Right ventricle myocardium inferior (tissue), 1 donor: ENCODE results near the gene STX7. TPM values are rescaled to one million over a fixed set of nuclear protein-coding genes. Genes with fewer than 3 reads are reported as not detected.

Experiments used
- ATAC-seq: fragments of 200-7000 bp; cut with Tn5 transposase; one replicate; pipeline ENCODE4 v1.9.1; 2020; ENCODE audit warnings: mild to moderate bottlenecking, moderate library complexity
- DNase-seq: peaks from one replicate; pipeline ENCODE4 v3.0.0; 2021; ENCODE audit errors: missing footprints
- intact Hi-C: fragments of 100-400 bp; cut with DNase I; formaldehyde crosslinking; loops from one replicate; pipeline ENCODE4 v1.11.0; 2022
- total RNA-seq: library from RNA; stranded (reverse); fragmentation: NEBNext Ultra II Directional; extraction: Animal tissue kit (Norgen Biotek cat#: 25700); gene quantifications from one replicate; pipeline ENCODE4 v1.2.1, GENCODE V29; 2021
- donor health status: DM: no; HTN: yes; CAD: no; lungs with severe emphysema.

Gene STX7
- total RNA-seq, 1 donor from 2014 or later: 53.3 TPM

DNA sequence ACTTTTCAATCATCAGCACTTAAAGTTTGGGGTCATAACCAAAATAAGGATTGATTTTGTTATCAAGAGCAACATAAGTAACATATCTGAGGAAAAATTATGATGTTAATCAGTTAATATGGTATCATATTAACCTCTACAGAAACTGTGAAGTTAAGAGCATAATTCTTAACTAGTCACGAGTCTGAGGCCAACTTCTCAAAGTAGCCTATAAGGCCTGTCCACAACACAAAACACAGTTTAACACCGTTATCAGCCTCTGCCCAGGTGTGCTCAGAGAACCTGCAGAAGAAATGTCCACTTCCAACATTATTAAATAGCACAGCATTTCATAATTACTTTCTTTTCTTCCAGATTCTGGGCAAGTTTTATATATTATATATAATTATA, 1.1 kb downstream of the STX7 start:
- intact Hi-C loops: loop anchor here (5.0 kb wide), 1 partner anchor 300 kb away; the partner anchor contains the start of gene RPS12
- DNase-seq (peak; percentile 9), ATAC-seq (no peak)

DNA sequence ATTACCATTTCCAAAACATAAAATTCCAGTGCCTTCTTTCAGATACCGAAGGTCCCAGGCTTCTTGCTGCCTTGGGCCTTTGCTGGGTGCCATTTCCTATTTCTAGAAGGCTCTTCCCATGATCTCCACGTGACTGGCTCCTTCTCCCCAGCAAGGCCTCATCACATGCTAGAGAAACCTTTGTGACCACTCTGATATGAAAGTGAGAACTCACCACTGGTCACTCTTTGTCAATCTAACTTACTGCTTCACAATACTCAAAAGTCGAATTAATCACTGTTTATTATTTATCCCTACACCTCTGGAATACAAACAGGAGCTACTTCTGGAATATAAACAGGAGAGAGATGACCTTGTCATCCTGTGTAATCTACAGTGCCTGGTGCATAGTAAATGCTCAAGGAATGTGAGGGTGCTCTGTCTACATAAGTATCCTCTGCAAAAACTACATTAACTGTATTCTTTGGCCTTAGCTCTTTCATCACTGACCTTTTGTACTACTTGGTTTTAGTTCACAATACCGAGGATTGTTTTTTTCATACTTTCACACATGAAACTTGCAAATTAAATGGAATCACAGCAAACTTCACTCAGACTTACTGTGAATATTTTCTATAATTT, 1.6 kb downstream of the STX7 start:
- ATAC-seq (no peak), DNase-seq (no peak)
- intact Hi-C loops: loop anchor here (5.0 kb wide), 1 partner anchor 301 kb away; the partner anchor contains the start of gene RPS12

DNA sequence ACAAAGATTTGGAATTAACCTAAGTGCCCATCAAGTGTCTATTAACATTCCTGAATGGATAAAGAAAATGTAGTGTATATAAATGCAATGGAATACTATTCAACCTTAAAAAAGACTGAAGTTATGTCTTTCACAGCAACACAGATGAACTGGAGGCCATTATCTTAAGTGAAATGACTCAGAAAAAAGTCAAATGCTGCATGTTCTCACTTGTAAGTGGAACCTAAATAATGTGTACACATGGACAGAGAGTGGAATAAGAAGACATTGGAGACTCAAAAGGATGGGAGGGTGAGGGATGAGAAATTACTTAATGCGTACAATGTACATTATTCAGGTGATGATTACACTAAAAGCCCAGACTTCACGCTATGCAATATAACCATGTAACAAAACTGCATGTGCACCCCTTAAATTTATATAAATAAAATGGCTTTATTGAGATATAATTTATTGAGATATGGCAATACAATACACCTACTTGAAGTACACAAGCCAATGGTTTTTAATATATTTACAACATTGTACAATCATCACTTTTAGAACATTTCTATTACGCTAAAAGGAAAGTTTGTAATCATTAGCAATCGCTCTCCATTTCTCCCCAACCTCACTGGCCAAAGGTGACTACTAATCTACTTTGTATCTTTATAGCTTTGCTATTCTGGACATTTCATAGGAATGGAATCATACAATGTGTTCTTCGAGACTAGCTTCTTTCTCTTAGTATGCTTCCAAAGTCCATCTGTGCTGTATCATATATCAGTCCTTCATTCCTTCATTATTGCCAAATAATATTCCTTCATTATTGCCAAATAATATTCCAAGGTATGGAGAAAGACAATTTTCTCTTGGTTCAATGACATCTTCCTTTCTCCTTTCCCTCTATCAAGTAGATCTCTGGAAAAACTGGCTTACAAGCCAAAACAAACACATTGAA, 5.8 kb downstream of the STX7 start:
- DNase-seq: no peak
- no peak for ATAC-seq
- intact Hi-C loops: no loop called here

DNA sequence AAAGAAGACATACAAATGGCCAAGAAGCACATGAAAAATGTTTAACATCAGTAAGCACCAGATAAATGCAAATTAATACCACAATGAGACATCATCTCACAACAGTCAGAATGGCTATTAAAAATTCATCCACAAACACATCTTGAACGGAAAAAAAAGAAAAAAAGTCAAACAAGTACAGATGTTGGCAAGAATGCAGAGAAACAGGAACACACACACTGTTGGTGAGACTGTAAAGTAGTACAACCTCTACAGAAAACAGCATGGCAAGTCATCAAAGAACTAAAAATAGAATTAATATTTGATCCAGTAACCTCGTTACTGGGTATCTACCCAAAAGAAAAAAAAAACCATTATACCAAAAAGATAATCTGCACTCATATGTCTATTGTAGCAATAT, 6.5 kb downstream of the STX7 start:
- no peak for ATAC-seq
- DNase-seq: no peak
- intact Hi-C loops: no loop called here

DNA sequence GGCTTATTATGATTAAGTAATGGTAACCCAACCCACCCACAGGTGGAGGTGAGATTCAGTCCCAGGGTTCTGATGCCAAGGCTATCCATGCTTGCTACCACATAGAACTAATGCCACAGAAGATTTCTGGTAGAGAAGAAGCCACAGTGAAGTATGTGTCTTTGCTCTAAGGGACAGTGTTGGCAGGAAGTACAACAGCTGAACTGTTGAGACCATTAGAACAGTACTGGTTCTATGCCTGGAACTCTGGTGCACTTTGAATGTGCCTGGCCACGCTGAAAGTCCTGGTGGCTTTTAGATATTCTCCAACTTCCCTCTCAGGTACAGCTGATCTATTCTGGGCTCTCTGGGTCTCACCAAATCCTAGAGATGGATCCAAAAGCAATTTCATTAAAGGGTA, 7.8 kb downstream of the STX7 start:
- DNase-seq: no peak

DNA sequence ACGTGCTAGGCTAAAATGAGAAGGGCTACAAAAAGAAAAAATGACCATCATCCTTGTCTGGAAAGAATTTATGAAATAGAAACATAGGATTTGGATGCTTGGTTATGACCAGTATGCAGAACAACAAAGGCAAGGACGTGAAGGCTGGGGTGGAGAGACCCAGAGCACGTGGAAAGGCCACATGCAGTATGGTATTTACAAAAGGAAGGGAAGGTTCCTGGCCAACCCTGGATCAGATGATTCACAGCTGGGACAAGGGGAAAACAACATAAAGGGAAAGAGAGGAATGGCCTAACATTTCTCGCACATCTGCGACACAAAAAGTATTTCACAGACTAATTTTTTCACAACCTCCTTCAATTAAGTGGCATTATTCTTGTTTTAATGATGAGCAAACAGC, 8.2 kb downstream of the STX7 start:
- intact Hi-C loops: no loop called here
- DNase-seq (no peak), ATAC-seq (no peak)

More for the DNA sequence above, 7.8 kb downstream of the STX7 start:
- intact Hi-C loops: no loop called here
- ATAC-seq: no peak

DNA sequence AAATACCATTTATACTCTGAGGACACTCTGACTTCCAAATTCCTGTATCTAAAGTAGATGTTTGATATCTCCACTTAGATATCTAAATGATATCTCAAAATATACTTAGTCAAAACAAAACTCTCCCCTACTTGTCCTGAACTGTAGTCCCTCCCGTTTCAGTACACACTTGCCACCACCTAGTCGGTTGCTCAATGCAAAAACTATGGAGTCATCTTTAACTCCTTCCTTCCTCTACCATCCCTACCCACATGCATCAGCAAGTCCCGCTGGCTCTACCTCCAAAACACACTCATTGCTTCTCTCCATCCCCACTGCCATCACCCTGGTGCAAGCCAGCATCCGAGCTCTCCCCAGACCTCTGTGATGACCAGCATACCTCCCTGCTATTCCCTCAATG, 13.2 kb downstream of the STX7 start:
- DNase-seq: peak; percentile 17
- no peak for ATAC-seq
- intact Hi-C loops: no loop called here

DNA sequence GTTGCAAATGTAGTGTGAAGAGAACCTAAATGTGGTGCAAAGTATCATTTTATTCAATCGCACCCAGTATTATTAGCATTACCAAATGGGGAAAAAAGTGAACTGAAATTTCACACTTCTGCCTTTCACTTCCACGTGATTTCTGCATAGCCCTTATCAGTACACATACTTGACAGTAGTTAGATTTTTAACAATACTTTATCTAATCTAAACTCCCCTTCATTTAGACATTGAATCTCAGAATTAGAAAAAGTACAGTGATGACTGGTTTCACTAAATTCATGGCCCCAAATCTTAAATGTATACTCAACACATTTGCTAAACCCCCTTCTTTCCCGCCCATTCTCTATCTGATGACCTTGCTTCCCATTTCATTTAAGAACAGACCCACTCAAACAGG, 14.3 kb downstream of the STX7 start:
- DNase-seq: no peak
- ATAC-seq: no peak
- intact Hi-C loops: no loop called here

DNA sequence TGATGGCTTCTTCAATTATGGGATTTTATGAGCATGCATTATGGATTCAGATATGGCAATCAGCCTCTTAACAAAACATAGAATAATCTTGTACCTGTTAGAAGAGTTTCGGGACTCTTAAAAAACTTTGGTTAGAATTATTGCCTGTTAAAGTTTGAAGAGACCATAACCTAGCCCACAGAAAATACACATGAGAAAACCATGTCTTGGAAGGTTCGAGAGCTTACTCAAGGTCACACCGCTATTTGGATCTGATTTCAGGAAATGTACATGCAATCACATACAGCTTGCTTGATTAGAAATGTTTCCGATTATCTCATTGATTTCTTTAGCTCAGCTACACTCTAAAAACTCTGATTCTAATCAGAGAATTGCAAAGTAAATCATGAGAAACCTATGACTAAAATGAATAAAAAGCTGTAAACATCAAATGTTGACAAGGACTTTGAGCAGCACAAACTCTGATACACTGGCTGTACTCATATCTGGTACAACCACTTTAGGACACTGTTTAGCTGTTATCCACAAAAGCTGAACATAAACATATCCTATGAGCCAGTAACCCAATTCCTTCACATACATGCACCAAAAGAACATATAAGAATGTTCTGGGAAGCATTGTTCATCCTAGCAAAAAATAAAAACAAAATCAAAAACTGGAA, 16.3 kb downstream of the STX7 start:
- intact Hi-C loops: no loop called here
- ATAC-seq (no peak), DNase-seq (no peak)

DNA sequence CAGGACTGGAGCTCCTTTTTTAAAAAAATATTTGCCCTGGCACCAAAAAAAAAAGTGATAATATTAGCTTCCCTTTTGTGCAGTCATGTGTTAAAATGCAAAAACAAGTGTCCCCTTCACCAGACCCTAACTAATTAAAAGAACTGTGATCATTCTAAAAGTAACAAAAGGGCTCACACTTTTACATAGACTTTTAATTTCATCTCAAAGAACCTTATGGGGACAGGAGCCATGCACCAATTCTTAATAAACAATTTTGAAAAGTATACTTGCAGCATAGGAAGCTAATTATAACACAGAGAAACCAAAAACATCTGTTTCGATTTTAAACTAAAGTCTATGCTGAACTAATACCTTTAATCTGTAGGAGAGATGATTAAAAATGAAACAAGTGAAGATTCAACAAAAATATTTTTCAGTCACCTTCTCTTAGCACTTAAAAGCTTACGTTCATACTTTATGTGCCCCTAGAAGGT, 17.3 kb downstream of the STX7 start:
- intact Hi-C loops: no loop called here
- no peak for DNase-seq
- no peak for ATAC-seq

DNA sequence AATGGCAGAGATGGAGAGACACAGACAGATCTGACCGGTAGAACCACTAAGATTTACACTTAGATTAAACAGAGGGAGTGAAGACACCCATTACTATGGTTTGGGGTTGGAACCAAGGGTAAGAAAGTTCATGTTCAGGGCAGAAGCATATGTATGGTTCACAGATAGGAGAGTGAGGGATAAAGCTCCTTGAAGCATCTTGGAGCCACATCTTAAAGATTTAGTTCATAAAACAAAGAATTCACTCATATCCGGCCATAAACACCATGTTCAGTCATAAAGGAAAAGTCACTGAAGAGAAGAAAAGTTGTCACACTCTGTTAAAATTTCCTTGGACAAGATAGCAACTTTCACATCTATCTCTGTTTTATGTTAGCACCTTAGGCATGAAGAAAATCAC, 18.0 kb downstream of the STX7 start:
- intact Hi-C loops: no loop called here
- ATAC-seq (no peak), DNase-seq (no peak)

DNA sequence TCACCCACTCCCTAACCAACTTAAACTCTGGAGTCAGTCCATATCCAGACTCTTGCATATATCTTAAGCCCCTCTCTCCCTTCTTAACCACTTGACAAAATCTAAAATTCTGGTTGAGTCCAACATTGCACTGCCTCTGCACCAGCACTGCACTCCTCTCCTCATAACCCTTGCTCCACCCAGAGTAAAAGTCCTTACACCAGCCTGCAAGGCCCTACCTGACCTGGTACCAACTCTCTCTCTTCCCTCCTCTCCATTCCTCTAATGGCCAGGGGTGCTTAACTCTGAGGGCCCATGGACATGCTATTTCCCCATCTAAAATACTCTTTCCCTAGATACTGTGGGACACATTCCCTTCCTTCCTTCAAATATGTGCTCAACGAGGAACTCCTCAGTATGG, 21.0 kb downstream of the STX7 start:
- ATAC-seq (no peak), DNase-seq (no peak)
- intact Hi-C loops: no loop called here

DNA sequence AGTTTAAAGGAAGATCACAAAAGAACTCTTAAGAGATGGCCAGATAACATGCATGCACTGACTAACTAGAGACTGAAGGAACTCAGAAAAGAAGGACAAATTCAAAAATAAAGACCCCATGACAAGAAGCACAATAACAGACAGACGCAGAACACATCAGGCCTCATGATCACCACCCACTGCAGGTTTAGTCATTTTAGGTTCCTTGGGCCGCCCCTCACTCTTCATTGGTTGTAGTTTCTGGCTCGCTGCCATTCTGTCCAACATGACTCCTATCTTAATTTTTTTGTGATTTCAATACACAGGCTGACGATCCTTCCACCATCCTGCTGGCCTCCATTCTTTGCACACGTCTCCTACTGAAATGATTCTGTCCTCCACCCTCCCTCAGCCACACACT, 21.6 kb downstream of the STX7 start:
- intact Hi-C loops: no loop called here
- DNase-seq (peak; percentile 18), ATAC-seq (peak; percentile 32)

DNA sequence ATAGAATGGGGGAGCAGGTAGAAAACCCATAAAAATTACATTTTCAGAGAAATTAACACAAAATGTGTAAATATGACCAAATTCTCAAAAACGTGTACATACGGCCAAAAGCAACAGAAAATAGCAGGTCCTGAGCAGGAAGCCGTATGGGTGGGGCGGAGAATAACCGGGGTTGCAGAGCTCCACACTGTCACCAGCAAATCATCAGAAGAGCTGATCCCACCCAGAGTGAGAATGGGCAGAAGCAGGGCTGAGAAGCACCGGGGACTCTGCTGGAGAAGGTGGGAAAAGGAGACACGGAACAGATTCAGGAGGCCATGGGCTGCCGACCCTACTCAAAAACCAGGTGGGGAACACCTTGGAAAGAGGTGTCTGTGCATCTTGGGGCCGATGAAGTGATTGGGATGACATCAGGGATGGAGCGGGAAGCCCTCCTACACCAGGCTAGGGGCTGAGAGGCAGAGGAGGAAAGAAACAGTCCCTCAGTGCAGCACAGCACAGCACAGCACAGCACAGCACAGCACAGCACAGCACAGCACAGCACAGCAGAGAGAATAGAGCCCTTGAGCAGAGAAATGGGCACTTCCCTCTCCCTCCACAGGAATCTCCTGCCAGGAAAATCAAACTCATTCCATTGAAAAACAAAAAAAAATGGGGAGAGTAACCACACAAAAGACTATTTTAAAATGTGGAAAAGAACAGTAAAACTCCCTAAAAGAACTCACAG, 22.3 kb downstream of the STX7 start:
- ATAC-seq (peak; percentile 65), DNase-seq (no peak)
- intact Hi-C loops: no loop called here

DNA sequence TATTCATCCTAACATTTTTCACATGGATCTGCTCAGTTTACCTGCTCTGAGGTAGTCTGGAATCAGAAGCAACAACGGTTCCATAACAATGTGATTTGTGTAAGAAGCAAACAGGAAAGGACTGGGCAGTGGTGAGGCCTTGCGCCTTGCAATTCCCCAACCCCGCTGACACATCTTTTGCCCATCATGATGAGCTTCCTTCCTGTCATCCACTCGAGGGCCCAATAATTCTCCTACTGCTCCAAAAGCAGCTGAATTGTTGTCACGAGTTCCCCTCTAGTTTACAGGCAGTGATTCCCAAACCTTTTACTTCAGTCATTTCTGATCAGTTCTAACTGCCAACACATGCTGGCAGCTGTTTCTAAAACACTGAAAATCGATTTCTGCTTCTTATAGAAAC, 22.9 kb downstream of the STX7 start:
- ATAC-seq (peak; percentile 73), DNase-seq (no peak)
- intact Hi-C loops: no loop called here

DNA sequence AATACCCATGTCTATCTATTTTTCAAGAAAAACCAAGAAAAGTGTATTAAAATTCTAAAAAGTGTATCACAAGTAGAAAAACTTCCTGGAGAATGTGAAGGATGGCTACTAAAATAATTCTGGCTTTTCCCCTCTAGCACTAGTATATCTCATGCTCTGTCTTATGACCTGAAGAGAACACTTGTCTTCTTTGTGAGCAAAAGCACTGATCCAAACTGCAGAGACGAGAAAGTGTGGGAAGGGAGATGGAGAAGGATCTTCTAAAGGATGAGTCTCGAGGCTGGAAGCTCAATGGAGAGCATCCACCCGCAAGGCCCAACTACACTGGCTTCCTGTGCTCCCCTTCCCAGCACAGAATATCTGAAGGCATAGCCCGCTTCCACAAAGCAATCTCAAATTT, 23.5 kb downstream of the STX7 start:
- DNase-seq: no peak
- intact Hi-C loops: no loop called here
- no peak for ATAC-seq

DNA sequence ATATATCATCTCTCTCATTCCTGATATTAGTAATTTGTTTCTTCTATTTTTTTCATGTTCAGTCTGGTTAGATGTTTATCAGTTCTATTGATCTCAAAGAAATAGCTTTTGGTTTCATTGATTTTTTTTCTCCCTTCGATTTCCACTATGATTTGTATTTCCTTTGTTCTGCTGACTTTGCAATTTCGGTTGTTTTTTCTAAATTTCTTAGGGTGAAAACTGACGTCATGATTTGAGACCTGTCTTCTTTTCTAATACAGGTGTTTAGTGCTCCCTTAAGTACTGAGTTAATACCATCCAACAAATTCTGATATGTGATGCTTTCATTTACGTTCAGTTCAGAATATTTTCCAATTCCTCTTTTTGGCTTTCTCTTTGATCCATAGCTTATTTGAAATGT, 25.2 kb downstream of the STX7 start:
- intact Hi-C loops: no loop called here
- ATAC-seq: no peak

DNA sequence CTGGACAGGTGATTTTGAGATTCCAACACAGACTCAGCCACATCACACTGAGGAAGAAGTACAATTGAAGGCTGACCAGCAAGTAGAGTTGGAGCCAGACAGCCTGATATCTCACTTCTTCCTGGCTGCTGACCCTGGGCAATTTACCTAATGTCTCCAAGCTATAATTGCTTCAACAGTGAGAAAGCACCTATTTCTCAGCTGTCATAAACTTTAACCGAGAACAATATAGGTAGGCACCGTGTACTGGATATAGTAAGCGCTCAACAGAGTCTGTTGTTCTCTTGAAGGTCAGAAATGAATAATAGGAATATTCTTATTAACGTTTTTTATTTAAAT, 28.3 kb downstream of the STX7 start:
- DNase-seq: no peak
- intact Hi-C loops: loop anchor here (2.0 to 5.0 kb wide), 2 partner anchors 184 to 202 kb away; no protein-coding TSS in a partner anchor
- no peak for ATAC-seq

More for the DNA sequence above, 25.2 kb downstream of the STX7 start:
- no peak for DNase-seq
